ENCODE measurements around the gene WNT4.

GRCh38 chr1:22124592-22125229 is 18.2 kb downstream of the WNT4 start:
- TF ChIP-seq IFI16 (CRISPR knock-in tag; IDR thresholded peaks at IDR 0.05) (no peak), EZH2 (IDR thresholded peaks at IDR 0.05; ENCODE audit: borderline replicate concordance, low read depth, low read length) (no peak), PCBP1 (IDR thresholded peaks at IDR 0.05; ENCODE audit: low read depth, low read length, poor library complexity, severe bottlenecking) (no peak), ZNF232 (CRISPR knock-in tag; IDR thresholded peaks at IDR 0.05) (no peak), CREB1 (IDR thresholded peaks at IDR 0.05) (no peak), CREB1 (CRISPR knock-in tag; IDR thresholded peaks at IDR 0.05) (no peak), AFF4 (CRISPR knock-in tag; IDR thresholded peaks at IDR 0.05) (no peak), POLR2A (conservative IDR thresholded peaks at IDR 0.05) (no peak), MXI1 (IDR thresholded peaks at IDR 0.05; ENCODE audit: low read depth, low read length) (no peak)
